ENCODE measurements around the gene ANKRD11. TPM values are rescaled to one million over a fixed set of nuclear protein-coding genes. Genes with fewer than 3 reads are reported as not detected.

The ANKRD11 gene
- polyA plus RNA-seq, 1 donor from 2014 or later: 32.5 TPM

DNA sequence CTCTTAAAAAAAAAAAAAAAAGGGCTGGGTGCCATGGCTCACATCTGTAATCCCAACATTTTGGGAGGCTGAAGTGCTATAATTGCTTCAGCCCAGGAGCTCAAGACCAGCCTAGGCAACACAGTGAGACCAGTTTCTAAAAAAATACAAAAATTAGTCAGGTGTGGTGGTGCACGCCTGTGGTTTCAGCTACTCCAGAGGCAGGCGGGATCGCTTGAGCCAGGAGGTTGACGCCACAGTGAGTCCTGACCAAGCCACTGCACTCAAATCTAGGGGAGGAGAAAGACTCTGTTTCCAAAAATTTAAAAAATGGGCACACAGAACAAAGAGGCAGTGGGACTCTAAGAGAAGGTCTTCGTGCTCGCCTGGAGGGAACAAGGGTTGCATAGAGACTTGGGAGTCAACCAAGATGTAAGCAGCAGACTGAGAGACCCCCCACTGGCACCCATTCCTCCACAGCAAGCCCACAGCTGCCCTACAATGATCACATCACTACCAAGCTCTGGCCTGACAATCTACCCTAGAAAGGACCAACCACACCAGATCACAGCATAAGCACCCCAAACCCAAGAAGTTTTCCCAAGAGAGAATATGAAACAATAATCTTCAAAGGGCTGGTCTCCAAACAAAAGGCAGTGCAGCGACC lies 121.6 kb downstream of the ANKRD11 start:
- Histone ChIP-seq H3K9ac (ENCODE audit: low read length) (no peak overlapping the region), H3K4me3 (ENCODE audit: low read length) (no peak overlapping the region), H3K27me3 (ENCODE audit: insufficient read depth, low read depth, low read length) (no peaks in the 10 kb centered on the region), H3F3A (ENCODE audit: insufficient read depth, low read length, poor library complexity, severe bottlenecking) (no peaks in the 10 kb centered on the region), H2AFZ (ENCODE audit: low read depth, low read length) (no peak overlapping the region), H3K79me2 (replicated peaks; ENCODE audit: insufficient read depth, low read length) (peaks cover 88% of the 10 kb centered on the region), H3K4me2 (ENCODE audit: low read length) (no peak overlapping the region), H3K9me3 (ENCODE audit: low read length) (no peaks in the 10 kb centered on the region), H4K20me1 (ENCODE audit: insufficient read depth) (peaks cover 3% of the 10 kb centered on the region), H3K36me3 (ENCODE audit: insufficient read depth, low read length) (no peaks in the 10 kb centered on the region), H3K9me2 (ENCODE audit: insufficient read depth, low read length) (no peaks in the 10 kb centered on the region), H3K27ac (ENCODE audit: low read length) (no peak overlapping the region)
- no peak for TF ChIP-seq EP300 (conservative IDR thresholded peaks at IDR 0.05; ENCODE audit: poor library complexity, severe bottlenecking)
- TF ChIP-seq, protein P1, sequence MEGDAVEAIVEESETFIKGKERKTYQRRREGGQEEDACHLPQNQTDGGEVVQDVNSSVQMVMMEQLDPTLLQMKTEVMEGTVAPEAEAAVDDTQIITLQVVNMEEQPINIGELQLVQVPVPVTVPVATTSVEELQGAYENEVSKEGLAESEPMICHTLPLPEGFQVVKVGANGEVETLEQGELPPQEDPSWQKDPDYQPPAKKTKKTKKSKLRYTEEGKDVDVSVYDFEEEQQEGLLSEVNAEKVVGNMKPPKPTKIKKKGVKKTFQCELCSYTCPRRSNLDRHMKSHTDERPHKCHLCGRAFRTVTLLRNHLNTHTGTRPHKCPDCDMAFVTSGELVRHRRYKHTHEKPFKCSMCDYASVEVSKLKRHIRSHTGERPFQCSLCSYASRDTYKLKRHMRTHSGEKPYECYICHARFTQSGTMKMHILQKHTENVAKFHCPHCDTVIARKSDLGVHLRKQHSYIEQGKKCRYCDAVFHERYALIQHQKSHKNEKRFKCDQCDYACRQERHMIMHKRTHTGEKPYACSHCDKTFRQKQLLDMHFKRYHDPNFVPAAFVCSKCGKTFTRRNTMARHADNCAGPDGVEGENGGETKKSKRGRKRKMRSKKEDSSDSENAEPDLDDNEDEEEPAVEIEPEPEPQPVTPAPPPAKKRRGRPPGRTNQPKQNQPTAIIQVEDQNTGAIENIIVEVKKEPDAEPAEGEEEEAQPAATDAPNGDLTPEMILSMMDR (IDR thresholded peaks at IDR 0.05; ENCODE audit: poor library complexity, severe bottlenecking): no peak
- TF ChIP-seq EZH2 (IDR thresholded peaks at IDR 0.05; ENCODE audit: borderline replicate concordance, insufficient read depth, low read length, poor library complexity, severe bottlenecking): no peak
- TF ChIP-seq POLR2AphosphoS5 (IDR thresholded peaks at IDR 0.05): no peak
- TF ChIP-seq RAD21 (conservative IDR thresholded peaks at IDR 0.05): no peak
- no peak for TF ChIP-seq TAF1 (IDR thresholded peaks at IDR 0.05; ENCODE audit: low read depth)
- no peak for TF ChIP-seq MXI1 (conservative IDR thresholded peaks at IDR 0.05; ENCODE audit: poor library complexity, severe bottlenecking)
- no peak for TF ChIP-seq SMC3 (conservative IDR thresholded peaks at IDR 0.05; ENCODE audit: poor library complexity)
- TF ChIP-seq, protein P2, sequence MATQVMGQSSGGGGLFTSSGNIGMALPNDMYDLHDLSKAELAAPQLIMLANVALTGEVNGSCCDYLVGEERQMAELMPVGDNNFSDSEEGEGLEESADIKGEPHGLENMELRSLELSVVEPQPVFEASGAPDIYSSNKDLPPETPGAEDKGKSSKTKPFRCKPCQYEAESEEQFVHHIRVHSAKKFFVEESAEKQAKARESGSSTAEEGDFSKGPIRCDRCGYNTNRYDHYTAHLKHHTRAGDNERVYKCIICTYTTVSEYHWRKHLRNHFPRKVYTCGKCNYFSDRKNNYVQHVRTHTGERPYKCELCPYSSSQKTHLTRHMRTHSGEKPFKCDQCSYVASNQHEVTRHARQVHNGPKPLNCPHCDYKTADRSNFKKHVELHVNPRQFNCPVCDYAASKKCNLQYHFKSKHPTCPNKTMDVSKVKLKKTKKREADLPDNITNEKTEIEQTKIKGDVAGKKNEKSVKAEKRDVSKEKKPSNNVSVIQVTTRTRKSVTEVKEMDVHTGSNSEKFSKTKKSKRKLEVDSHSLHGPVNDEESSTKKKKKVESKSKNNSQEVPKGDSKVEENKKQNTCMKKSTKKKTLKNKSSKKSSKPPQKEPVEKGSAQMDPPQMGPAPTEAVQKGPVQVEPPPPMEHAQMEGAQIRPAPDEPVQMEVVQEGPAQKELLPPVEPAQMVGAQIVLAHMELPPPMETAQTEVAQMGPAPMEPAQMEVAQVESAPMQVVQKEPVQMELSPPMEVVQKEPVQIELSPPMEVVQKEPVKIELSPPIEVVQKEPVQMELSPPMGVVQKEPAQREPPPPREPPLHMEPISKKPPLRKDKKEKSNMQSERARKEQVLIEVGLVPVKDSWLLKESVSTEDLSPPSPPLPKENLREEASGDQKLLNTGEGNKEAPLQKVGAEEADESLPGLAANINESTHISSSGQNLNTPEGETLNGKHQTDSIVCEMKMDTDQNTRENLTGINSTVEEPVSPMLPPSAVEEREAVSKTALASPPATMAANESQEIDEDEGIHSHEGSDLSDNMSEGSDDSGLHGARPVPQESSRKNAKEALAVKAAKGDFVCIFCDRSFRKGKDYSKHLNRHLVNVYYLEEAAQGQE (IDR thresholded peaks at IDR 0.05; ENCODE audit: borderline replicate concordance): no peak

DNA sequence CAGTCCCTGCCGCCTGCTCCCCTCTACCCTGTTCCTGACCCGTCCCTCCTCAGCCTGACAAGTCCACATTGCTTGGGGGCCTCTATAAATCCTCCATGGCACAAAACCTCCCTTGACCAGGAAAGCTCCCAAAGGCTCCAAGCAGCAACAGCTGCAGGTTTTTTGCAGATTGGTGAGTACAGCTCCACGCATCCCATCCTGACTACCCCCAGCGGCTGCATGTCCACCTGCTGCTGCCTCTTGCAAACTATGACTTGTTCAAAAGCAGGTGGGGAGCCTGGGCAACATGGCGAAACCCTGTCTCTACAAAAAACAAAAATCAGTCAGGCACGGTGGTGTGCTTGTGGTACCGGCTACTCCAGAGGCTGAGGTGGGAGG lies 122.8 kb downstream of the ANKRD11 start:
- Histone ChIP-seq H3K4me2 (ENCODE audit: low read length) (no peak overlapping the region), H3K9ac (ENCODE audit: low read length) (no peak overlapping the region), H3K79me2 (replicated peaks; ENCODE audit: insufficient read depth, low read length) (peaks cover 82% of the 10 kb centered on the region), H3K36me3 (ENCODE audit: insufficient read depth, low read length) (no peaks in the 10 kb centered on the region), H4K20me1 (ENCODE audit: insufficient read depth) (peaks cover 3% of the 10 kb centered on the region), H3K9me2 (ENCODE audit: insufficient read depth, low read length) (no peaks in the 10 kb centered on the region), H3F3A (ENCODE audit: insufficient read depth, low read length, poor library complexity, severe bottlenecking) (no peaks in the 10 kb centered on the region), H3K4me3 (ENCODE audit: low read length) (no peak overlapping the region), H2AFZ (ENCODE audit: low read depth, low read length) (no peak overlapping the region), H3K27me3 (ENCODE audit: insufficient read depth, low read depth, low read length) (no peaks in the 10 kb centered on the region), H3K27ac (ENCODE audit: low read length) (no peak overlapping the region), H3K9me3 (ENCODE audit: low read length) (no peaks in the 10 kb centered on the region)
- TF ChIP-seq RAD21 (conservative IDR thresholded peaks at IDR 0.05) (no peak), EZH2 (IDR thresholded peaks at IDR 0.05; ENCODE audit: borderline replicate concordance, insufficient read depth, low read length, poor library complexity, severe bottlenecking) (no peak), SMC3 (conservative IDR thresholded peaks at IDR 0.05; ENCODE audit: poor library complexity) (no peak), EP300 (conservative IDR thresholded peaks at IDR 0.05; ENCODE audit: poor library complexity, severe bottlenecking) (no peak), POLR2AphosphoS5 (IDR thresholded peaks at IDR 0.05) (no peak), MXI1 (conservative IDR thresholded peaks at IDR 0.05; ENCODE audit: poor library complexity, severe bottlenecking) (no peak), TAF1 (IDR thresholded peaks at IDR 0.05; ENCODE audit: low read depth) (no peak)
- TF ChIP-seq, protein P2 (IDR thresholded peaks at IDR 0.05; ENCODE audit: borderline replicate concordance): no peak
- TF ChIP-seq, protein P1 (IDR thresholded peaks at IDR 0.05; ENCODE audit: poor library complexity, severe bottlenecking): no peak
